Stomach (tissue), 4 donors: Measurements from ENCODE around the gene HDGF.

ENCODE experiments used
- POLR2A ChIP-seq, 4 donors: fragments of 450-650 bp; IDR thresholded peaks; one replicate each; pipeline ENCODE4 v1.6.1; 2016; ENCODE audit warnings: antibody characterized with exemption in 4 of 4, control low read depth in 2 of 4, mild to moderate bottlenecking in 1 of 4, moderate library complexity in 1 of 4
- POLR2AphosphoS5 ChIP-seq, 3 donors: sonication (generic); formaldehyde crosslinking; IDR thresholded peaks; one replicate each; pipeline ENCODE4 v1.6.1; 2016; ENCODE audit warnings: antibody characterized with exemption in 3 of 3
- TF ChIP-seq, protein P1 (sequence below), 7 experiments: fragments of 450-650 bp in 4 of 7; fragments of 200-600 bp in 3 of 7; sonication (generic) in 3 of 7; IDR thresholded peaks; one replicate each; pipeline ENCODE4 v1.5.1; 2016 to 2019; ENCODE audit warnings: antibody characterized with exemption in 7 of 7, control low read depth in 2 of 7, mild to moderate bottlenecking in 1 of 7

- TF ChIP-seq, protein P1, sequence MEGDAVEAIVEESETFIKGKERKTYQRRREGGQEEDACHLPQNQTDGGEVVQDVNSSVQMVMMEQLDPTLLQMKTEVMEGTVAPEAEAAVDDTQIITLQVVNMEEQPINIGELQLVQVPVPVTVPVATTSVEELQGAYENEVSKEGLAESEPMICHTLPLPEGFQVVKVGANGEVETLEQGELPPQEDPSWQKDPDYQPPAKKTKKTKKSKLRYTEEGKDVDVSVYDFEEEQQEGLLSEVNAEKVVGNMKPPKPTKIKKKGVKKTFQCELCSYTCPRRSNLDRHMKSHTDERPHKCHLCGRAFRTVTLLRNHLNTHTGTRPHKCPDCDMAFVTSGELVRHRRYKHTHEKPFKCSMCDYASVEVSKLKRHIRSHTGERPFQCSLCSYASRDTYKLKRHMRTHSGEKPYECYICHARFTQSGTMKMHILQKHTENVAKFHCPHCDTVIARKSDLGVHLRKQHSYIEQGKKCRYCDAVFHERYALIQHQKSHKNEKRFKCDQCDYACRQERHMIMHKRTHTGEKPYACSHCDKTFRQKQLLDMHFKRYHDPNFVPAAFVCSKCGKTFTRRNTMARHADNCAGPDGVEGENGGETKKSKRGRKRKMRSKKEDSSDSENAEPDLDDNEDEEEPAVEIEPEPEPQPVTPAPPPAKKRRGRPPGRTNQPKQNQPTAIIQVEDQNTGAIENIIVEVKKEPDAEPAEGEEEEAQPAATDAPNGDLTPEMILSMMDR (IDR thresholded peaks at IDR 0.05): no peak
- TF ChIP-seq POLR2AphosphoS5 (IDR thresholded peaks at IDR 0.05) (no peak), POLR2A (IDR thresholded peaks at IDR 0.05) (no peak)
Measured at GRCh38 chr1:156794506-156795373, 43.3 kb upstream of the HDGF start.
